Pancreas (tissue), 10 donors: ENCODE results near the gene GALNT11. TPM values are rescaled to one million over a fixed set of nuclear protein-coding genes. Genes with fewer than 3 reads are reported as not detected.

Experiments used
- ATAC-seq, 4 donors: fragments of 200-7000 bp; cut with Tn5 transposase; one replicate each; pipeline versions ENCODE4 v1.8.0 to v1.9.1; 2020; ENCODE audit warnings: mild to moderate bottlenecking in 4 of 4, moderate library complexity in 4 of 4
- DNase-seq, 6 donors: peaks; one replicate each; pipeline ENCODE4 v3.0.0-alpha.2; 2020
- FAIRE-seq: peaks from 2 replicates; lab custom pipeline; 2012; peaks lifted over from hg19 to GRCh38; lab: Jason Lieb, UNC
- H3K27ac ChIP-seq, 4 donors: fragments of 200-600 bp; sonication (generic); 1 replicate in 3 of 4; 2 replicates in 1 of 4; pipeline versions ENCODE4 v1.5.0 to v1.8.0; 2020
- H3K27me3 ChIP-seq, 4 donors: fragments of 200-600 bp; one replicate each; pipeline ENCODE4 v1.8.0; 2021
- H3K36me3 ChIP-seq, 3 donors: fragments of 200-600 bp; sonication (generic) in 1 of 3; one replicate each; pipeline versions ENCODE4 v1.5.0 to v1.8.0; 2020 to 2021
- H3K4me1 ChIP-seq, 3 donors: fragments of 200-600 bp; one replicate each; pipeline ENCODE4 v1.8.0; 2021
- H3K4me3 ChIP-seq, 4 donors: fragments of 200-600 bp; sonication (generic) in 2 of 4; one replicate each; pipeline versions ENCODE4 v1.5.0 to v1.8.0; 2020 to 2021
- H3K9me3 ChIP-seq, 4 donors: fragments of 200-600 bp; one replicate each; pipeline ENCODE4 v1.8.0; 2021
- WGBS, 2 donors: extraction: QIAGEN DNeasy Blood & Tissue Kit; methylation state at CpG; one replicate each; pipeline ENCODE4 v1.1.7; 2013; 5-methylcytosine and 5-hydroxymethylcytosine counted together
- intact Hi-C, 3 donors: fragments of 100-400 bp; cut with DNase I; formaldehyde crosslinking; loops; one replicate each; pipeline versions ENCODE4 v1.11.1 to v1.14.2; 2022
- polyA plus RNA-seq, 2 donors: library from polyadenylated mRNA; stranded (reverse); fragments of 200-250 nt; gene quantifications; one replicate each; pipeline ENCODE4 v1.2.3, GENCODE V29; 2013
- total RNA-seq, 6 donors: library from RNA; stranded (reverse); fragmentation: NEBNext Ultra II Directional in 4 of 6; extraction: Animal tissue kit (Norgen Biotek cat#: 25700) in 4 of 6; gene quantifications; one replicate each; pipeline versions ENCODE4 v1.2.1 to v1.2.4, GENCODE V29; 2021 to 2023
- TF ChIP-seq, protein P1 (sequence below), 4 donors: fragments of 200-600 bp; sonication (generic) in 3 of 4; IDR thresholded peaks; one replicate each; pipeline versions ENCODE4 v1.5.0 to v1.8.0; 2021; ENCODE audit warnings: antibody characterized with exemption in 4 of 4
- donor health status: healthy with polysubstance abuse.
- donor health status: DM: no; HTN: no; CAD: no; lungs with moderate emphysema.
- donor health status: DM: no; HTN: no; CAD: no.
- donor health status: control.
- donor health status: control.
- donor health status: Bipolar disorder and iron deficiency.
- donor health status: DM: yes; HTN: yes; CAD: no.
- donor health status: DM: no; HTN: no; CAD: no.
- donor health status: DM: no; HTN: no; CAD: no.
- donor health status: DM: yes; HTN: yes; CAD: no.

Gene GALNT11
- total and polyA plus RNA-seq, 8 donors, result 12.9 to 36.3 (median 26.9) TPM

DNA sequence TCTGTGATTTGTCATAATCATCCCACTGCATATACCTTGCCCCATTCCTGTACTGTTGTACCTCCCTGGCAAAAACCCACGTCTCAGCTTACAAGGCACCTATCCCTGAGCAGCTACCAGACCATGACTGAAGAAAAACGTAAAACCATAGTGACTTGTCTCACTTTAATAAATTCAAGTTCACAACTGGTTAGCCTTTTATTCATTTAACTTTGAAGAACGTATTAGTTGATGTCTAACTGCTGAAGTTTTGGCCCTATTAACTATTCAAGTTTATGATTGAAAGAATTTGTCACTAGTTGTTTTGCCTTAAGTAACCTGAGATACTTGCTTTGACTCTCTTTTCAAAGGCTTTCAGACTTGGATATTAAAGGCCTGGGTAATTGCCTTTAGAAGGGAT is 59.7 kb downstream of the GALNT11 start:
- peaks cover 6 to 33% (median 20%) of the 10 kb centered on the region in 3 donors for H3K4me1 ChIP-seq
- intact Hi-C loops, result no loop called here
- FAIRE-seq (no peak), ATAC-seq (no peak), DNase-seq (no peak)
- H3K27me3 ChIP-seq, result no peaks in the 10 kb centered on the region
- no peaks in the 10 kb centered on the region for H3K9me3 ChIP-seq
- no peak overlapping the region for H3K4me3 ChIP-seq
- H3K27ac ChIP-seq, result no peak overlapping the region
- TF ChIP-seq, protein P1, sequence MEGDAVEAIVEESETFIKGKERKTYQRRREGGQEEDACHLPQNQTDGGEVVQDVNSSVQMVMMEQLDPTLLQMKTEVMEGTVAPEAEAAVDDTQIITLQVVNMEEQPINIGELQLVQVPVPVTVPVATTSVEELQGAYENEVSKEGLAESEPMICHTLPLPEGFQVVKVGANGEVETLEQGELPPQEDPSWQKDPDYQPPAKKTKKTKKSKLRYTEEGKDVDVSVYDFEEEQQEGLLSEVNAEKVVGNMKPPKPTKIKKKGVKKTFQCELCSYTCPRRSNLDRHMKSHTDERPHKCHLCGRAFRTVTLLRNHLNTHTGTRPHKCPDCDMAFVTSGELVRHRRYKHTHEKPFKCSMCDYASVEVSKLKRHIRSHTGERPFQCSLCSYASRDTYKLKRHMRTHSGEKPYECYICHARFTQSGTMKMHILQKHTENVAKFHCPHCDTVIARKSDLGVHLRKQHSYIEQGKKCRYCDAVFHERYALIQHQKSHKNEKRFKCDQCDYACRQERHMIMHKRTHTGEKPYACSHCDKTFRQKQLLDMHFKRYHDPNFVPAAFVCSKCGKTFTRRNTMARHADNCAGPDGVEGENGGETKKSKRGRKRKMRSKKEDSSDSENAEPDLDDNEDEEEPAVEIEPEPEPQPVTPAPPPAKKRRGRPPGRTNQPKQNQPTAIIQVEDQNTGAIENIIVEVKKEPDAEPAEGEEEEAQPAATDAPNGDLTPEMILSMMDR (IDR thresholded peaks at IDR 0.05), result no peak
- no peaks in the 10 kb centered on the region for H3K36me3 ChIP-seq
- WGBS, 2 donors, result 31 to 40% methylated on average over 3 of the region's 3 CpGs

- TF ChIP-seq, protein P1 (IDR thresholded peaks at IDR 0.05), result no peak
- intact Hi-C loops, result no loop called here
- DNase-seq (no peak), FAIRE-seq (no peak), ATAC-seq (no peak)
- Histone ChIP-seq H3K27ac (no peak overlapping the region), H3K4me1 (peaks cover 6 to 20% (median 16%) of the 10 kb centered on the region in 3 donors), H3K27me3 (no peaks in the 10 kb centered on the region), H3K36me3 (no peaks in the 10 kb centered on the region), H3K4me3 (no peak overlapping the region), H3K9me3 (no peaks in the 10 kb centered on the region)
- WGBS, 2 donors, result 3 to 5% methylated on average over 1 of the region's 1 CpG
These were observed 61.0 kb downstream of the GALNT11 start for GRCh38 chr7:152086513-152086912.

GRCh38 chr7:152089183-152089582 is 63.7 kb downstream of the GALNT11 start:
- Histone ChIP-seq H3K27ac (no peak overlapping the region), H3K4me1 (peaks cover 0 to 4% (median 0%) of the 10 kb centered on the region in 3 donors), H3K9me3 (no peaks in the 10 kb centered on the region), H3K36me3 (no peaks in the 10 kb centered on the region), H3K27me3 (no peaks in the 10 kb centered on the region), H3K4me3 (no peak overlapping the region)
- intact Hi-C loops, result no loop called here
- FAIRE-seq (no peak), ATAC-seq (no peak), DNase-seq (no peak)
- 97 to 98% methylated on average over 7 of the region's 7 CpGs for WGBS, 2 donors
- TF ChIP-seq, protein P1 (IDR thresholded peaks at IDR 0.05), result no peak

DNA sequence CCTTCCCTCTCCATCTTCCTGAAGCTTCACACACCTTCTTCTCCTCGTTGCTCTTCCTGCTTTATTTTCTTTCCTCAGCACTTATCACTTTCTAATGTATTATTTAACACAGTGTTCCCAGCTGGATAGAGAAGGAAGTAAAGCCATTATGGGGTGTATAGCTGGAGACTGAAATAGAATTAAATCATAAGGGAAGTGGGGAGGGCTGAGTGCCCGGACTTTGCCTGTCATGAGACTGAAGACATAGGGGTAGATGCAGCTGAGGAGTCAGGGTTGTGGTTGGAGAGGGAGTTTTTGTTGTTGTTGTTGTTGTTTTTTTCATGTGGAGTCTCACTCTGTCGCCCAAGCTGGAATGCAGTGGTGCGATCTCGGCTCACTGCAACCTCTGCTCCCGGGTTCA is 65.3 kb downstream of the GALNT11 start:
- no peak overlapping the region for H3K4me3 ChIP-seq
- H3K4me1 ChIP-seq, result peaks cover 0 to 10% (median 4%) of the 10 kb centered on the region in 3 donors
- 91 to 93% methylated on average over 6 of the region's 6 CpGs for WGBS, 2 donors
- no peaks in the 10 kb centered on the region for H3K27me3 ChIP-seq
- no peak overlapping the region for H3K27ac ChIP-seq
- TF ChIP-seq, protein P1 (IDR thresholded peaks at IDR 0.05), result no peak
- H3K9me3 ChIP-seq, result no peaks in the 10 kb centered on the region
- H3K36me3 ChIP-seq, result no peaks in the 10 kb centered on the region
- no peak for DNase-seq
- ATAC-seq, result peak in 2 of 4 donors; percentile 39 to 46
- intact Hi-C loops, result no loop called here
- no peak for FAIRE-seq

DNA sequence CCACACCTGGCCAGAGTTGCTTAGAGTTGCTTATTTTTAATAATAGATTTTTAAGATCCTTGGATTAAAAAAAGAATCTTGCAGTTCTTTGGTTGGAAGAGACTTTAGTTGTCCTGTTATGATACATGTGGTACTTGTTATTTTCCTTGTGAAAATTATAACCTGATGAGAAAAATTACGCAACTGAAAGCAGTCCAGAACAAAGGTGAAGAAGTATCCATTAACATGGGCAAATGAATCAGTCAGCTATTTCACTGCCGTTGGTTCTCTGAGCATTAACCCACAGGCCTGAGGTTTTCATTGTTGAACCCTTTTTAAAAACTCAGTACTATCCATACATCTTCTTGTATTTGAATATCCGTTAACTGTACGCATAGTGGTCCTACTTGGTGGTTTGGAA is 68.2 kb downstream of the GALNT11 start:
- H3K27ac ChIP-seq, result no peak overlapping the region
- FAIRE-seq (no peak), DNase-seq (no peak), ATAC-seq (no peak)
- intact Hi-C loops, result no loop called here
- H3K9me3 ChIP-seq, result no peaks in the 10 kb centered on the region
- 84 to 90% methylated on average over 4 of the region's 4 CpGs for WGBS, 2 donors
- no peak overlapping the region for H3K4me3 ChIP-seq
- H3K4me1 ChIP-seq, result peaks cover 0 to 9% (median 4%) of the 10 kb centered on the region in 3 donors
- no peaks in the 10 kb centered on the region for H3K27me3 ChIP-seq
- H3K36me3 ChIP-seq, result peaks cover 0 to 4% (median 0%) of the 10 kb centered on the region in 3 donors
- TF ChIP-seq, protein P1 (IDR thresholded peaks at IDR 0.05), result no peak
